ENCODE data around the gene DCC. TPM values are rescaled to one million over a fixed set of nuclear protein-coding genes. Genes with fewer than 3 reads are reported as not detected.

The DCC gene
- total RNA-seq, 1 experiment from 2014 or later: not detected

- intact Hi-C loops (cut with micrococcal nuclease): no loop called here
- ChIA-PET CTCF (no interaction called here), RAD21 (ENCODE audit: low non-redundant PET in 1 of 2, low total read pairs in 2 of 2, uncharacterized antibody in 2 of 2, unreplicated experiment in 2 of 2) (no interaction called here), POLR2A (no interaction called here)
- ATAC-seq (no peak), DNase-seq (ENCODE audit: low read depth, low spot score) (no peak)
- no peak overlapping the region for H3K4me2 ChIP-seq (ENCODE audit: low read length)
- H3K4me3 ChIP-seq (replicated peaks in 1 of 2; ENCODE audit: low read depth in 1 of 2, low read length in 2 of 2): no peak overlapping the region
- no peaks in the 10 kb centered on the region for H3K36me3 ChIP-seq (ENCODE audit: control insufficient read depth in 1 of 2, insufficient read depth in 2 of 2, low read length in 2 of 2)
- peaks cover 8 to 12% of the 10 kb centered on the region in 2 experiments; a peak in 2 of 4 replicates for H3K9me3 ChIP-seq (ENCODE audit: control insufficient read depth in 1 of 2, insufficient read depth in 1 of 2, low read depth in 1 of 2, low read length in 2 of 2)
- H3K27ac ChIP-seq (ENCODE audit: low read depth, low read length): no peak overlapping the region
- no peaks in the 10 kb centered on the region for H4K20me1 ChIP-seq (ENCODE audit: insufficient read depth)
- H3K9ac ChIP-seq (ENCODE audit: low read length): no peak overlapping the region
- BruUV-seq (replicated peaks): no TSS peak
- H3K9me2 ChIP-seq (ENCODE audit: insufficient read depth): no peaks in the 10 kb centered on the region
- H2AFZ ChIP-seq (ENCODE audit: low read depth, low read length, poor library complexity, severe bottlenecking): no peak overlapping the region
- H3K79me2 ChIP-seq (ENCODE audit: insufficient read depth, low read length): no peaks in the 10 kb centered on the region
- H3K4me1 ChIP-seq (ENCODE audit: control insufficient read depth in 1 of 2, insufficient read depth in 2 of 2, low read length in 2 of 2): no peaks in the 10 kb centered on the region
- no peaks in the 10 kb centered on the region for H3K27me3 ChIP-seq (ENCODE audit: insufficient read depth, low read length)
- TF ChIP-seq SP1 (IDR thresholded peaks at IDR 0.05; ENCODE audit: low read depth) (no peak), YY1 (IDR thresholded peaks at IDR 0.05; ENCODE audit: extremely low read depth, insufficient replicate concordance, low read depth, low read length) (no peak), EZH2phosphoT487 (IDR thresholded peaks at IDR 0.05; ENCODE audit: borderline replicate concordance) (no peak), SIN3A (IDR thresholded peaks at IDR 0.05; ENCODE audit: low read depth) (no peak), TCF7L2 (IDR thresholded peaks at IDR 0.05; ENCODE audit: borderline replicate concordance, extremely low read depth, insufficient read depth, insufficient read length) (no peak), CBX3 (IDR thresholded peaks at IDR 0.05; ENCODE audit: low read depth) (no peak), MAX (IDR thresholded peaks at IDR 0.05) (no peak), ZNF274 (IDR thresholded peaks at IDR 0.05; ENCODE audit: low read depth, low read length) (no peak), SRF (IDR thresholded peaks at IDR 0.05; ENCODE audit: low read depth) (no peak), EZH2 (IDR thresholded peaks at IDR 0.05) (no peak), FOSL1 (IDR thresholded peaks at IDR 0.05; ENCODE audit: low read depth) (no peak), ZFX (IDR thresholded peaks at IDR 0.05) (no peak), CTCF (IDR thresholded peaks at IDR 0.05 in 2 of 3, conservative IDR thresholded peaks at IDR 0.05 in 1 of 3; ENCODE audit: borderline replicate concordance in 1 of 3, insufficient read depth in 1 of 3, low read depth in 2 of 3, low read length in 2 of 3) (no peak), POLR2AphosphoS5 (IDR thresholded peaks at IDR 0.05; ENCODE audit: low read depth, low read length) (no peak), JUND (IDR thresholded peaks at IDR 0.05) (no peak), ZBTB33 (IDR thresholded peaks at IDR 0.05; ENCODE audit: extremely low read depth, insufficient replicate concordance, low read length) (no peak), POLR2A (IDR thresholded peaks at IDR 0.05; ENCODE audit: borderline replicate concordance, extremely low read depth, insufficient read depth, insufficient read length) (no peak), CEBPB (IDR thresholded peaks at IDR 0.05; ENCODE audit: low read depth) (no peak), ATF3 (IDR thresholded peaks at IDR 0.05) (no peak), ELF1 (IDR thresholded peaks at IDR 0.05; ENCODE audit: borderline replicate concordance, low read depth) (no peak)
These were observed 1086.7 kb downstream of the DCC start for GRCh38 chr18:53426666-53427184.

Data from HCT116 (cell line).